DMS53 (cell line): ENCODE data around the gene FASTKD2.

ENCODE experiments used
- DNase-seq: peaks from one replicate; lab custom pipeline; 2025; lab: John Stamatoyannopoulos, UW

The FASTKD2 gene

DNA sequence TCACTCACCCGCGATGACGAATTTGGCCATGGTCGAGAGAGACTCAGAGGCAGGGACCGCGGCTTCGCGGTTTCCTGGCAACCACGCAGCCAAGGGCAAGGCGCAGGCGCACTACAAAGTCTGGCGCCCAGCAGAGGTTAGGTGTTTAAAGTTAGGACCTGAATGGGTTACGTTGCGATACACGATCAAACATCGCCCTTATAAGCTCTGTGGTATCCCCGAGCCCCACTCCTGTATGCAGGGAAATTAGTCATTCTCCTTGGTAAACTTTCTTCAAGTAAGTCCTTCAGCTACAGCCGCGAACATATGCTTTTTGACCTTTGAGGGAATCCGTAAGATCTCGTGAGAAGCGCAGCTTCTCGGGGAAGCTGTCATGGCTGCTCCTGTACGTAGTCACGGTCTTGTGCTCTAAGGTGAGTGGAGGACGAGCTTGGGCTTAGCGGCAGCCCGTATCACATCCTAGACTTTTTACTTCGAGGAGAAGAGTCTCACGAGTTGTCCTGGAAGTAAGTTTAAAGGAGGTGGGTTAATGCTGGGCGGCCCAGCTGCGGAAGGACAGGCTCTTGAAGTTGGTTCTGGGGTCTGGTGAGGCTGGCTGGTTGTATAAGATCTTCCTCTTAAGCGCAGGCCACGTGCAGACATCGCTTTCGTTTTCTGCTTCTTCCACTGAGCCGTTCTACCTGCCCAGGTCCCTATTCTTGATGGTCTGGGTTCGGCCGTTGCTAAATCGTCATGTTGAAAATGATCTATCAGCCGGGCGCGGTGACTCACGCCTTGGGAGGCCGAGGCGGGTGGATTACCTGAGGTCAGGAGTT is at the start of gene FASTKD2, which contains the start of gene MDH1B:
Gene FASTKD2 (plus strand): TSS at position 365 of the 815 bp plus-strand sequence. CDS start 1,088 bp downstream, outside the sequence.
Gene MDH1B (minus strand): TSS at position 87 of the 815 bp plus-strand sequence. CDS start 57 bp downstream, at position 30.
- DNase-seq, result peak; percentile 96

DNA sequence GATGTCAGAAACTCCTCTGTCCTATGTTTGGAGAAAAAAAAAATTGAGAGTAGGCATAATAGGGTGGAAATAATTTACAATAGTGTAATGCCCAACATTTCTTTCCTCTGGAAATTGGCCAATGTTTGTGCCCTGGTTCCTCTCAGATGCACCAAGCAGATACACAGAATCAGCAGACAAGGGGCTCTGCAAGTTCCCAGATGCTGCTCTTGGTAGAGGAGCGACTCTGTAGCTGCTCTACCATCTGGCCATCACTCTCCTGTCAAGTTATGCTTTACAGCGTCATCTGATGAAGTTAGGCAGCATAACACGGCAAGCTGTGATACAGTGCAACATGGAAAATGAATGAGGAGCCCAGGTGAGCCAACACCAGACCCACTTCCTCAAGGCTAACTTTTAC is 48.8 kb upstream of the FASTKD2 start:
- DNase-seq, result no peak

DNA sequence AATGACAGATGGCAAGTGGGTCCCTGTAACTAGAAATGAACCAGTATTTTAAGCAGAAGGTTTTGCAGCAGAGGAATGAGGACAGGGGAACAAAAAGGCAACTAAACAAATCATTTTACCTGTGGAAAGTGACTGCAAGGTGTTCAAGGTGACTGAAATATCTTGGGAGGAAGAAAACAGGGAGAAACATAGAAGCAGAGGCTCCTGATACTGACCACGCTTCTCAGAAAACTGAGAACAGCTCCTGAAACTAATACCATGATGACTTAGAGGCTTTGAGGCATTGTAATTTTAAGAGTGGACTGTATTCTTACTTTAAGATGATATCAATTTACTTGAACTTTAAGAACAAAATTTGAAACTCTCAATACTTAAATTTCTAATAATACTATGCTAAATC is 47.1 kb upstream of the FASTKD2 start, which contains the start of gene DYTN:
Gene DYTN (minus strand): TSS at position 101 of the 400 bp plus-strand sequence. CDS start 117 bp downstream, outside the sequence.
- no peak for DNase-seq

DNA sequence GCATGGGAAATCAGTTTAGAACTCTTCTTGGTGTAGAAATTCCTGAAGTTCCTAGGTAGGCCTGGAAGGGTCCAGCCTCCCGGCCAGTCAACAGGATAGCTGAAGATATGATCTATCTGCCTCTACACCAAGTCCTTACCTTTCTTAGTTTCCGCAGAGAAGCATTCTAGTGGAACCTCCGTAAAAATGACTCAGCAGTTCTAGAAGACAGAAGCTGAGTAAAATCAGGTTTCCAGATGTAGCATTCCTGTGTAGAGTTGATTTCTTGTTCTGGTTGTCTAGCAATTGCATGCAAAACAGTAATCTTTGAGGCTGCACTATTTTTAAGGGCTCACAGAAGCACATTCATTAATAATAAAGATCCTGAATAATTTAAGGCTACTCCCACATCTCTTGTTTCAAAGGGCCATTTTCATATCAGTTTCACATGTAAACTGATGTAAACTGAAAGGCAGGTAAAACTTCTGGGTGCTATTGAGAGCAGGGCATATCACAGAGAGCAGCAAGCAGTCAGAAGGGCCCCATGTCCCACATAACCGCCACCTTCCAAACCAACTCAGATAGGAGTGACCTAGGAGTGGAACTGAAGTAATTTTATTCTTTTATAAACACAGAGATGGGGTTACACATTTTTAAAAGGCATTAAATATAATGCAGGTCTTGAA is 44.0 kb upstream of the FASTKD2 start:
- DNase-seq, result no peak

DNA sequence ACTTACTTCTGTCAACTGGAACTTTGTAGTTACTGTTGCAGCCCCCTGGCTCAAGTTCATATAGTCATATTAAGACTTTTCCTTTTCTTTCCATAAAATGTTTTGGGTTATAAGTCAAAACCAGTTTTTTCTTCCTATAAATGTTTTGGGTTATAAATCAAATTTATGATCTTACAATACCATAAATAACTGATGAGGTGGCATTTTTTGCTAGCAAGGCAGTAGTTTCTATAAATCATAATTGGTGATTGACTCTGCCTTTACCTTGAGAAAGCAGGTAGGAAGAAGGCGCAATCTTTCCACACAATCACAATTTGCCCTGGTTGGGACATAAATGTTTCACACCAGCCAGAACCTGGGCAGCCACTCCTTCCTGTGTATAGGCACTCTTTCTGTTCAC is 42.1 kb upstream of the FASTKD2 start:
- no peak for DNase-seq

DNA sequence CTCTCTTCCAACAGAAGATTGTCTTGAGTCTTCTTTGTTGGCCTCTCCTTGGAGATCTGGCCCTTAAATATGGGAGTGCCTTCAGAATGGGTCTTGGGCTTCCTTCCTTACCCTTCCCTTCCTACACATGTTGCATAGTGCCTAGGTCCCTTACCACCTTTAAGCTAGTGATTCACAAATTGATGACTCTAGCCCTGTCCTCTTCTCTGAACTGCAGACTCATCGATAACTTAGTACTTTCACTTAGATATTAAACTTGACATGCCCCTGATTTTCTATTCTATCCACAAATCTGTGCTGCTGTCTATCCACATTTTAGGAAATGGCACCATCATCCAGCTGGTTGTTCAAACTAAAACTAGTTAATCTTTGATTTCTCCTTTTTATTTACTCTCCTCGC is 38.1 kb upstream of the FASTKD2 start:
- no peak for DNase-seq

DNA sequence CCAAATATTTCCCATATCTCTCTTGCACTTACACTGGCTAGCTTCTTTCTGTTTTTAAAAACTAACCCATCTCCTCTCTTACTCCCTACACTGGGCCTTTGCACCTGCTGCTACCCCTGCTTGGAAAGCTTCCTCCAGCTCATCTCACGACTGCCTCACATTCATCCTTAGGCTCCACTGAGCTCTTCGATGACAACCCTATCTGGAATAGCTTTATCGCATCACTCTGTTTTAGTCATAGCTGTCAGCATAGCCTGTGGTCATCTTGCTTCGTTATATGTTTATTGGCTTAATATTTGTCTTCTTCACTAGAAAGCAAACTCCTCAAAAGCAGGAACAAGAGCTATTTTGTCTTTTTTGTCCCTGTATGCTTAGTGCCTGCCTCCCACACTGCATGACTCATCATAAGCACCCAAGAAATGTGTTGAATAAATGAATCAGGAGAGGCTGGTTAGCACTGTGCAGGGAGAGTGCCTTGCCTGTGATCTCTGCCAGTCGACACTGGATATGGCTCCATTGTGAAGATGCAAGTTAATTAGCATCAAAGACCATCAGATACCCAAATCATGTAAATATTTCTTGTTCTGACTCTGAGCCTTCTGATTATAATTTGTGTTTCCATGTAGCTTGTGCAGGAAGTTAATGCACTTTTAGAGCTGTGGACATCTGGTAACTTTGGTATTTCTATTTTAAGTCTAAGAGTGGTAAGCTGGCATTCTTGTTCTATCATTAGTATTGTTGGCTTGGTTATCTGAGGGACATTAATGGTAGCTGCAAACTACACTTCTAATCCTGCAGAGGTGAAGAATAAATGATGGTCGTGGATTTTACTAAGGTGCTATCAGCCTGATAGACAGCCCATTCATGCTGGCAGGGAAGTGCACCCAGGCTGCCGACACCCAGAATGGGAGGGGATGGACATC is 36.9 kb upstream of the FASTKD2 start:
- peak; percentile 61 for DNase-seq

DNA sequence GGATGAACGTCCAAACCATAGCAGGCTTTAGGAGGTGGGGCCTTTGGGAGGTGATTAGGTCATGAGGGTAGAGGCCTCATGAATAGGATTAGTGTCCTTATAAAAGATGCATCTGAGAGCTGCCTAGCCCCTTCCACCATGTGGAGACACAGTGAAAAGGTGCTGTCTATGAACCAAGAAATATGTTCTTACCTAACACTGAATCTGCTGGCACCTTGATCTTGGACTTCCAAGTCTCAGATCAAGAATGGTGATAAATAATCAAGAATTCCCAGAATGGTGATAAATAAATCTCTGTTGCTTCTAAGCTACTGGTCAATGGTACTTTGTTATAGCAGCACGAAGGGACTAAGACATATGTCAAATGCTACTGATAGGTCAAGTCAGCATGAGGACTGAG is 32.1 kb upstream of the FASTKD2 start:
- DNase-seq, result no peak

DNA sequence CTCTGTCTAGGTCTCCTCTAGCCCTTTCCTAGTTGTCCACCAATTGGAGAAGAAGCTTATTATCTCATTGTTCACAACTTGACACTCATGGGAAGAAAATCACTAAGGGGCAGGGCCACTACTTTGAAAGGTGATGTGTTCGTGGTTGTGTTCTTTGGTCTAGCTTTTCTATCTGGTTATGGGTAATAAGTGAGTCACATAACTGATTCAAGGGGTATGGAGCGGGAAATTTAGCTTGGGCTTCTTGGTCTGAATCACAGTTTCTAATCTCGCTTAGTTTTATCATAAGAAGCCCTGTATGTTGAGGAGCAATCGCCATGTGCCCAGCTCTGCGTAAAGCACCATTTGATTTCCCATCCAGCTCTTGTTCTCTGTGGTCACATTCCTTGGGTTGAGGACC is 28.5 kb upstream of the FASTKD2 start:
- DNase-seq, result no peak

DNA sequence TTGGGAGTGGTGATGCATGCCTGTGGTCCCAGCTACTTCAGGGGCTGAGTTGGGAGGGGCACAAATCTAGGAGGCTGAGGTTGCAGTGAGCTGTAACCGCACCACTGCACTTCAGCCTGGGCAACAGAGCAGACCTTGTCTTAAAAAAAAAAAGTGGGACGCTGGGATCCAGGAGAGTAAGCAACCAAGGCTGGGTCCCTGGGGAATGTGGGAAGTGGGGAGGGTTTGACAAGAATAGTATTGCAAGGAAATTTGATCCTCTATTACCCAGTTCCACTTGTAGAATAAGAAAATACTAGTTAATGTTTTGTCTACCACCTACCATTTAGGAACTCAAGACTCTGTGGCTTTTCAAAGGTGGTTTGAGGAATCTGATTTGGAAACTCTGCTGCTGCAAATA is 26.1 kb upstream of the FASTKD2 start:
- DNase-seq, result no peak

DNA sequence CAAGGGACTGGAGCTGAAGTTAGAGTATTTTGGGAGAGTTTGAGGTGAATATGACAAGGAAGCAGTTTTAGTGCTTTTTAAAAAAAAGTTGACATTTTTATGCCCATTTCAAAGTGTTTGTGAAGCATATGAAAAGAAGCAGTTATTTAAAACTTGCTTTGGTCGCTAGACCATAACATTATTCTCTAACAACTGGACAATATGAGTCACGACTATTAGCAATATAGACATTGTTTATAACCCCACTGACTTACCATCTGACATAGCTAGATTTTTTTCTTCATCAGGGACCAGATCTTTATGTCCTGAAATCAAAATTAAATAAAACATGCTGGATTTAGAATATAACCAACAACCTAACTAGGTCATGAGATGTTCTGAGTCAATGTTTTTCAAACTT is 24.6 kb upstream of the FASTKD2 start:
- DNase-seq, result no peak

DNA sequence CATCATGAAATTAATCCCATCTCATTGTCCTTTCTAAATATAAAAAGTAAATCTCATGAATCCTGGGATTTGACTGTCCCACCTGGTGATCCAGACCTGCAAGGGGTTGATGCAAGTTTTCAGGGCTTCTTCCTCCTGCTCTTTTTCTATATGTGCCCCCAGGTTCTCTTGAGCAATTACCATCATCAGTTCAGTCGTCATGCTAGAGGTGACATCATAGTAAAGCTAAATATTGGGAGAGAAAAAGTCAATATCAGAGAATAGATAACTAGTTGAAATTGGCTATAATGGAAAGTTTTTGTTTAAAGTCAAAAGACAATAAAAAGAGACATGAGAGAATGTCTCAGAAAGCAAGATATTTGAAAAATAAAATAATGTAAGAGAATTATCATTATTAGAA is 8.6 kb upstream of the FASTKD2 start:
- DNase-seq, result no peak

DNA sequence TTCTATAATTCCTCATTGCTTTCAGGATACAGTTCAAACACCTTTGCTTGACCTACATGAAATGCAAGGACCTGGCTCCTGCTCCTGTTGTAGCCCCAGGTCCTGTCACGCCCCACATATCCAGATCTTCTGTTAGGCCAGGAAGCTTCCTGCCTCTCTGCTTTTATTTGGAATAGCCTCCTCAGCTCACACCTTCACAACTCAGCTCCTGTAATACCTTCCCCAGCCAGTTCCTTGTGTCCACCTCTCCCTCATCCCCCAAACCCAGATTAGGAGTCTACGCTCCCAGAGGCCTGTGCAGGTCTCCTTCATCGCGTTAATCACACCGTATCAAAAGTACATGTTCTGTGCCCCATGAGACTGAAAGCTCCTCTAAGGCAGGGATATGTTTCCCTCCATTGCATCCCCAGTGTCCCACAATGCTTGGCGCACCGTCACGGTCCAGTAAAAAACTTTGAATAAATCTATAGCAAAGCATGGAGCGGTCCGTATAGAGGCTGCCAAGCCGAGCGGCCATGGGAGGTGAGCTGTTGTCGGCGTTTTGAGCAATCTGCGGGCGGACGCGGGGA is 649 bp upstream of the FASTKD2 start:
- DNase-seq, result peak; percentile 75

DNA sequence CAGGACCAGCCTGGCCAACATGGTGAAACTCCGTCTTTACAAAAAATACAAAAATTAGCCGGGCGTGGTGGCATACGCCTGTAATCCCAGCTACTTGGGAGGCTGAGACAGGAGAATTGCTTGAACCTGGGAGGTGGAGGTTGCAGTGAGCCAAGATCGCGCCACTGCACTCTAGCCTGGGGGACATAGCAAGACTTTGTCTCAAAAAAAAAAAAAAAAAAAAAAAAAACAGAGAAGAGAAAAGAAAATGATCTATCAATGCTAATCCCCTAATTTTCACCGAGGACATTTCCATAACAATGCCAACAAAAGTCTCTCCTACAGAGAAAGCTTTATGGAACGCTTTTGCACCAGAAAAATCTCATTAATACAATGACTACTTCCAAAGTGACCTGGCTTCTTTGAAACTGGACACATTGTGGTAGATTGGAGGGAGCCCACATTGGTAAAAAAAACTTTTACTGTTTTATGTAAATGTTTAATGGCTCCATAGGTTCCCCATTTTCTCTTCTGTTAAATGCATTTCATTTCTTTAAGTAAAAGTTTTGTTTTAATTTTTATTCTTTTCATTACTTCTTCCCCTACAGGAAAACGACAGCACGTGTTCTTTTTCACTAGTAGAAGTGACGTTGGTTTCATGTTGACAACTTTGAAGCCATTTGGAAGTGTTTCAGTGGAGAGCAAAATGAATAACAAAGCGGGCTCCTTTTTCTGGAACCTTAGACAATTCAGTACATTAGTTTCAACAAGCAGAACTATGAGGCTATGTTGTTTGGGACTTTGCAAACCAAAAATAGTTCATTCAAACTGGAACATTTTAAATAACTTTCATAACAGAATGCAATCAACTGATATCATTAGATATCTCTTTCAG is 888 bp downstream of the FASTKD2 start:
- no peak for DNase-seq

DNA sequence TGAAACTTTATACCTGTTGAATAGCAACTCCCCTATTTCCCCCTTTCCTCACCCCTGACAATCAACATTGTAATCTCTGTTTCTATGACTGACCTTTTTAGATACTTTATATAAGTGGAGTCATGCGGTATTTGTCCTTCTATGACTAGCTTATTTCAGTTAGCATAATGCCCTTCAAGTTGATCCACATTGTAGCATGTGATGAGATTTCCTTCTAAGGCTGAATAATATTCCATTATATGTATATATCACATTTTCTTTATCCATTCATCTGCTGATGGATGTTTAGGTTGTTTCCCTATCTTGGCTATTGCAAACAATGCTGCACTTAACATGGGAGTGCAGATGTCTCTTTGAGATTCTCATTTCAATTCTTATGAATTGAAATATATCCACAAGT is 9.5 kb downstream of the FASTKD2 start:
- no peak for DNase-seq

DNA sequence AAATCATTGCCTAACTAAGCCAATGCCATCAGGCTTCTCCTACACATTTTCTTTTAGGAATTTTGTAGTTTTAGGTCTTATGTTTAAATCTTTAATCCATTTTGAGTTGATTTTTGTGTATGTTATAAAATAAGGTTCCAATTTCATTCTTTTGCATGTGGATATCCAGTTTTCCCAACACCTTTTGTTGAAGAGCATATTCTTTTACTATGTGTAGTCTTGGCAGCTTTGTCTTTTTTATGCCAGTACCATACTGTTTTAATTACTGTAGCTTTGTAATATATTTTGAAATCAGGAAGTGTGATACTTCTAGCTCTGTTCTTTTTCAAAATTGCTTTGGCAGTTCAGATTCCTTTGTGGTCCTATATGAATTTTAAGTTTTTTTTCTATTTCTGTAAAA is 11.0 kb downstream of the FASTKD2 start:
- DNase-seq, result no peak

DNA sequence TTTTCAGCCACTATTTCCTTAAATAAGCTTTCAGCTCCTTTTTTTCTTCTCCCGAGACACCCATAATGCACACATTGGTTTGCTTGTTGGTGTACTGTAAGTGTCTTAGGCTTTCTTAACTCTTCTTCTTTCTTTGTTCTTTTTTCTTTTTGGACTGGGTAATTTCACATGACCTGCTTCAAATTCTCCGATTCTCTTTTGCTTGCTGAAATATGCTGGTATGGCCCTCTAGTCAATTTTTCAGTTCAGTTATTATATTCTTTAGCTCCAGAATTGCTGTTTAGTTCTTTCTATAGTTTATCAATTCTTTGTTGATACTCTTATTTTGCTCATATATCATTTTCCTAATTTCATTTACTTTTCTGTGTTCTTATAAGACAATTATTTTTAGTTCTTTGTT is 15.3 kb downstream of the FASTKD2 start:
- DNase-seq, result no peak

DNA sequence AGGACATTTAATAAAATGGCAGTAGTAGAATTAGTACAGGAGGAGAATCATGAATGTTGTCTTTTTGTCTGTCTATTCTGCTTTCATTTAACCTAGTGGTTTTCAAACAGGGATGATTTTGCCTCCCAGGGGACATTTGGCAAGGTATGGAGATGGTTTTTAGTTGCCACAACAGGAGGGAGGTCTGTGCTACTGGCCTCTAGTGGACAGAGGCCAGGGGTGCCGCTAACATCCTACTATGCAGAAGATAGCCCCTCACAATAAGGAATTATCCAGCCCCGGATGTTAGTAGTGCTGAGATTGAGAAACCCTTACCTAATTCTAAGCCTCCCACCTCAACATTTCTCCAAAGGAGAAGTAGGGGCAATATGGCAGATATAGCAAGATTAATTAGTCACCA is 18.3 kb downstream of the FASTKD2 start:
- DNase-seq, result peak; percentile 41

DNA sequence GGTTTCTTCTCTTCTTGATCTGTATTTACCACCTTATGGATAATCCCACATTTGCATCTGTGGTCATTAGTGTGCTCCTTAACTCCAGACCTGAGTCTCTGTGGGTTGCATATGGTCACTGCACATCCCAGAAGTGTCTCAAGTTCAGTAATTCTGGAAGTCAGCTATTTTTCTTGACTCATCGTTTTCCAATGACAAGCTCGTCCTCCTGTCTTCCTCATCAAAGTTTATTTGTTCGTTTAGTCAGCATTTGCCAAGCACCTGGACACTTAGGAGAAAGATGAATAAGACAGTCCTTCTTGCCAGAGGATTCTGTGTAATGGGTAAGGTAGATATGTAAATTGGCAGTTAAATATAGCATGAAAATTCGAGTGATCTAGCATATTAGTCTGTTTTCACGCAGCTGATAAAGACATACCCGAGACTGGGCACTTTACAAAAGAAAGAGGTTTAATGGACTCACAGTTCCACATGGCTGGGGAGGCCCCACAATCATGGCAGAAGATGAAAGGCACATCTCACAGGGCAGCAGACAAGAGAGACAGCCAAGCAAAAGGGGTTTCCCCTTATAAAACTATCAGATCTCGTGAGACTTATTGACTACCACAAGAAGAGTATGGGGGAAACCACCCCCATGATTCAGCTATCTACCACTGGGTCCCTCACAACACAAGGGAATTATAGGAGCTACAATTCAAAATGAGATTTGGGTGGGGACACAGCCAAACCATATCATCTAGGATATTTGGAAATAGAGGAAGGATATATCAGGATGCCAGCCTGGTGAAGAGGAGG is 19.4 kb downstream of the FASTKD2 start:
- DNase-seq, result no peak

DNA sequence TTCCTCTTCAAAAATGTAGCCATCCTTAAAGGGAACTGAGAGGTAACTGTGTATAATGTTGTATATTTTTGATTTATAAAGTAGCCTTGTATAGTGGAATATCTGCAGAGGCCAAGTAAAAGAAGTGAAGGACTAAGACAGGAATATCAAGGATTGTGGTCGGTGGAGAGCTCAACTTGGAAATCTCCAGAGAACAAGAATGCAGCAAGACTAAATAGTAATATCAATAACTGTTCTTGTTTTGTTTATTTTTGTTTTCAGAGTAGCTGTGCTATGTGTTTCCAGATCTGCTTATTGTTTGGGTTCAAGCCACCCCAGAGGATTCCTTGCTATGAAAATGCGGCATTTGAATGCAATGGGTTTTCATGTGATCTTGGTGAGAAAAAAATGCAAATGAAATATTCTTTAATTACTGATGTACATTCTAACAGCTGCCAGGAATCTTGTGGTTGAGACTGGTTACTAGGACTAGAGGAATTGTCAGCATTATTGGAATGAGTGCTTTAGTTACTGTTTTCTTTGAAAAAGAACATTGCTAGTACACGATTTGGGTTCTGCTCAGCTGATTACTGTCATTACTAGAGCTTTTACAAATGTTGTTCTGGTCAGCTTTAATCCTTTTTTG is 25.0 kb downstream of the FASTKD2 start:
- DNase-seq, result no peak
